ENCODE data around the gene WDR74.

- TF ChIP-seq, protein P1, sequence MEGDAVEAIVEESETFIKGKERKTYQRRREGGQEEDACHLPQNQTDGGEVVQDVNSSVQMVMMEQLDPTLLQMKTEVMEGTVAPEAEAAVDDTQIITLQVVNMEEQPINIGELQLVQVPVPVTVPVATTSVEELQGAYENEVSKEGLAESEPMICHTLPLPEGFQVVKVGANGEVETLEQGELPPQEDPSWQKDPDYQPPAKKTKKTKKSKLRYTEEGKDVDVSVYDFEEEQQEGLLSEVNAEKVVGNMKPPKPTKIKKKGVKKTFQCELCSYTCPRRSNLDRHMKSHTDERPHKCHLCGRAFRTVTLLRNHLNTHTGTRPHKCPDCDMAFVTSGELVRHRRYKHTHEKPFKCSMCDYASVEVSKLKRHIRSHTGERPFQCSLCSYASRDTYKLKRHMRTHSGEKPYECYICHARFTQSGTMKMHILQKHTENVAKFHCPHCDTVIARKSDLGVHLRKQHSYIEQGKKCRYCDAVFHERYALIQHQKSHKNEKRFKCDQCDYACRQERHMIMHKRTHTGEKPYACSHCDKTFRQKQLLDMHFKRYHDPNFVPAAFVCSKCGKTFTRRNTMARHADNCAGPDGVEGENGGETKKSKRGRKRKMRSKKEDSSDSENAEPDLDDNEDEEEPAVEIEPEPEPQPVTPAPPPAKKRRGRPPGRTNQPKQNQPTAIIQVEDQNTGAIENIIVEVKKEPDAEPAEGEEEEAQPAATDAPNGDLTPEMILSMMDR (IDR thresholded peaks at IDR 0.05) = no peak
- TF ChIP-seq POLR2AphosphoS5 (IDR thresholded peaks at IDR 0.05) (no peak), POLR2A (IDR thresholded peaks at IDR 0.05) (no peak)
Measured at GRCh38 chr11:62801071-62801470, 38.3 kb downstream of the WDR74 start.

All from upper lobe of left lung (tissue), 4 donors.